Gastroesophageal sphincter (tissue), 3 donors: Measurements from ENCODE around the gene SLC7A10.

Experiments
- CTCF ChIP-seq, 4 experiments: fragments of 200-600 bp in 2 of 4; fragments of 450-650 bp in 2 of 4; sonication (generic) in 1 of 4; IDR thresholded peaks; one replicate each; pipeline ENCODE4 v1.5.1; 2017 to 2019; ENCODE audit warnings: antibody characterized with exemption in 4 of 4, mild to moderate bottlenecking in 2 of 4, moderate library complexity in 2 of 4
- EP300 ChIP-seq: sonication (generic); formaldehyde crosslinking; IDR thresholded peaks from one replicate; pipeline ENCODE4 v1.6.1; 2017; ENCODE audit warnings: antibody characterized with exemption, mild to moderate bottlenecking
- POLR2A ChIP-seq, 2 donors: fragments of 450-650 bp; IDR thresholded peaks; one replicate each; pipeline ENCODE4 v1.6.1; 2017; ENCODE audit warnings: antibody characterized with exemption in 2 of 2, mild to moderate bottlenecking in 2 of 2, moderate library complexity in 1 of 2
- POLR2AphosphoS5 ChIP-seq: sonication (generic); formaldehyde crosslinking; IDR thresholded peaks from one replicate; pipeline ENCODE4 v1.6.1; 2017; ENCODE audit warnings: antibody characterized with exemption

DNA sequence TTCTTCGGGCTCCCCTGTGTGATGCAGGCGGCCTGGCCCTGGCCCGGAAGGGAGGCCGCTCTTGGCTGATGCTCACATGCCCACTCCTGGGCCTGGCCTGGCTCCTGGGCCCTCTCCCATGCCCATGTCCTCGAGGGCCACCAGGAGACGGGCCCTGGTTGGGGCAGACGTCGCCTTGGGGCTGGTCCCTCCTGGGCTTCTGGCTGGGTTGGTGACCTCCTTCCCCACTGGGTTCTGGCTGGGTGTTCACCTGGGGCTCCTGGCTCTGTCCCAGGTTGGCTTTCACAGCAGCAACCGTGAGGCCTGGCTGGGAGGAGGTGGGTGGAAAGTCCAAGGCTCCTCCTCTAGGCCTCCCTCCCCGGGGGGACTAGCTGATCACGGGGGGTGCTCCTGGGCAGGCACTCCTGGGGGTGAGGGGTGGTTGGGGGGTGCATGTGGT lies 15.5 kb upstream of the SLC7A10 start:
- TF ChIP-seq CTCF (IDR thresholded peaks at IDR 0.05), result no peak
- TF ChIP-seq POLR2A (IDR thresholded peaks at IDR 0.05), result no peak
- no peak for TF ChIP-seq POLR2AphosphoS5
- TF ChIP-seq EP300, result no peak
